Measurements from ENCODE around the gene RPL12. TPM values are rescaled to one million over a fixed set of nuclear protein-coding genes. Genes with fewer than 3 reads are reported as not detected.
"Not testable (repeated sequence)": the region's sequence is repeated elsewhere in the genome, so short reads cannot be mapped to it uniquely, and the experiment has no call there.

Gene RPL12
- total RNA-seq, 4 donors from 2014 or later, result 2,005 to 2,223 (median 2,119) TPM

DNA sequence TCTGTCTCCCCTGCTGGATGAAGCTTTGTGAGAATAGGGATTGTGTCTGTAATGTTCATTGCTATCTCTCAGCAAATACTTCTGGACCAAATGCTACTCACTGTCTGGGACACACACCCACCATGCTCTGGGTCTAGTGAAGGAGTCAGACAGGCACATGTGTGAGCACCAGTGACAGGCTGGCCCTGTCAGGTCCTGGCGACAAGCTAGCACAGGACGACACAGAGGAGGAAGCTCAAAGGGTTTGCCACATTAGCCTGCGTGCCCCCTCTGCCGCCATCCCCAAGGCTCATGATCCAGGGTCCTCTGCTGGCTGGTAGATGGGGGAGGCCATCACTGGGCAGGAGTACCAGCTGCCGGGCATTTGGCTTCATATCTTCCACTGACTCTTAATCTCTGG, 23.4 kb upstream of the RPL12 start:
- TF ChIP-seq, protein P1, sequence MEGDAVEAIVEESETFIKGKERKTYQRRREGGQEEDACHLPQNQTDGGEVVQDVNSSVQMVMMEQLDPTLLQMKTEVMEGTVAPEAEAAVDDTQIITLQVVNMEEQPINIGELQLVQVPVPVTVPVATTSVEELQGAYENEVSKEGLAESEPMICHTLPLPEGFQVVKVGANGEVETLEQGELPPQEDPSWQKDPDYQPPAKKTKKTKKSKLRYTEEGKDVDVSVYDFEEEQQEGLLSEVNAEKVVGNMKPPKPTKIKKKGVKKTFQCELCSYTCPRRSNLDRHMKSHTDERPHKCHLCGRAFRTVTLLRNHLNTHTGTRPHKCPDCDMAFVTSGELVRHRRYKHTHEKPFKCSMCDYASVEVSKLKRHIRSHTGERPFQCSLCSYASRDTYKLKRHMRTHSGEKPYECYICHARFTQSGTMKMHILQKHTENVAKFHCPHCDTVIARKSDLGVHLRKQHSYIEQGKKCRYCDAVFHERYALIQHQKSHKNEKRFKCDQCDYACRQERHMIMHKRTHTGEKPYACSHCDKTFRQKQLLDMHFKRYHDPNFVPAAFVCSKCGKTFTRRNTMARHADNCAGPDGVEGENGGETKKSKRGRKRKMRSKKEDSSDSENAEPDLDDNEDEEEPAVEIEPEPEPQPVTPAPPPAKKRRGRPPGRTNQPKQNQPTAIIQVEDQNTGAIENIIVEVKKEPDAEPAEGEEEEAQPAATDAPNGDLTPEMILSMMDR (IDR thresholded peaks at IDR 0.05), result no peak
- TF ChIP-seq EP300 (IDR thresholded peaks at IDR 0.05), result no peak
- TF ChIP-seq POLR2A (IDR thresholded peaks at IDR 0.05), result no peak
- Histone ChIP-seq H3K36me3 (peaks cover 0 to 90% (median 0%) of the 10 kb centered on the region in 3 donors), H3K27me3 (no peaks in the 10 kb centered on the region), H3K4me3 (no peak overlapping the region), H3K9me3 (no peaks in the 10 kb centered on the region), H3K27ac (no peak overlapping the region), H3K4me1 (no peaks in the 10 kb centered on the region)
- no peak for DNase-seq (ENCODE audit: low spot score in 2 of 2)
- 89 to 90% methylated on average over 5 of the region's 5 CpGs for WGBS, 2 donors

DNA sequence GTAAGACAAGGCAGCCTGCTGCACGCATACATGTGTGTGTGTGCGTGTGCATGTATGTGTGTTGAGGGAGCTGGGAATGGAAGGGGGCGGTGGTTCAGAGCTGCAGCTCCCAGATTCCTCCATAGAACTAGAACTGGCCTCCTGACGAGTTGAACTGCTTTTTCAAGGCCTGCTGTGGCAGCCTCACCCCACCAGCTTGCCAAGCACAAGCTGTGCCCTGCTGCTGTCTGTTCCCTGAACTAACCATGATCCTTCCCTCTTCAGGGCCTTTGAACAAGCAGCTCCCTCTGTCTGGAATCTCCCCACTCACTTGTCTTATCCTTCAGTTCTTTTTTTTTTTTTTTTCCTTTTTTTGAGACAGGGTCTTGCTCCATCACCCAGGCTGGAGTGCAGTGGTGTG, 22.7 kb upstream of the RPL12 start:
- TF ChIP-seq POLR2A (IDR thresholded peaks at IDR 0.05), result no peak
- TF ChIP-seq, protein P1 (IDR thresholded peaks at IDR 0.05), result no peak
- no peak for TF ChIP-seq EP300 (IDR thresholded peaks at IDR 0.05)
- no peak for DNase-seq (ENCODE audit: low spot score in 2 of 2)
- Histone ChIP-seq H3K4me1 (no peaks in the 10 kb centered on the region), H3K27ac (no peak overlapping the region), H3K9me3 (no peaks in the 10 kb centered on the region), H3K27me3 (no peaks in the 10 kb centered on the region), H3K36me3 (peaks cover 0 to 90% (median 0%) of the 10 kb centered on the region in 3 donors), H3K4me3 (no peak overlapping the region)
- 69 to 88% methylated on average over 3 to 4 of the region's 4 CpGs for WGBS, 2 donors

DNA sequence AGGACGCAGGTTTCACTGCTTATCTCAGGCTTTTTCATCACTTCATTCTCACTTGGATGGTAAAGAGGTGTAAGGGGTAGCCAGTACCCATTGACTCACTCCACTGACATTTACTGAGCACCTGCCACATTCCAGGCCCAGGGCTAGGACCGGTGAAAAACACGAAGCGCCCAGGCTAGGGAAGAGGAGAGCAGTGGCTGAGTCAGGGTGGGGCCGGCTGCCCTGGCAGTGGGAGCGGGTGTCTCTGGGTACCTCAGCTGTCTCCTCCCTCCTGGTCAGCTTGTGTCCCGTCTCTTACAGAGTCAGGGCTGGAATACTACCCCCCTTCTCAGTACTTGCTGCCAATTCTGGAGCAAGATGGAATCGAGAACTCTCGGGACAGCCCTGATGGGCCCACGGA, 22.3 kb upstream of the RPL12 start:
- H3K36me3 ChIP-seq, result peaks cover 0 to 90% (median 0%) of the 10 kb centered on the region in 3 donors
- WGBS, 2 donors, result 90 to 92% methylated on average over 10 of the region's 10 CpGs

DNA sequence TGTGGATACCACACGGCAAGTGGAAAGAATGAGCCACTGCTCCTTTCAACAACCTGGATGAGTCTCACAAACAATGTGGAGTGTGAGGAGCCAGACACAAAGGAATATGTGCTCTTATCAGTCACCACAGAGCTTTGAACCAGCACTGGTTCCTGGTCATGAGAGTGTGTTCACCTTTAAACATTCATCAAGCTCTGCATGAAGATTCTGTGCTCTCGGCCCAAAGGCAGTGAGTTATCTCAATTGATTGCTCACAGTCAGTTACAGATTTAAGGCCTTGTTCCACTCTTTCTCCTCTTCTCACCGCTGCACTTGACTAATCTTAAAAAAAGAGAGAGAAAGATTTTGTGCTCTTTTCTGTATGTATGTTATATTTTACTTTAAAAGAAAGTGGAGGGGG, 19.5 kb upstream of the RPL12 start:
- 88 to 96% methylated on average over 3 of the region's 3 CpGs for WGBS, 2 donors
- Histone ChIP-seq H3K27me3 (no peaks in the 10 kb centered on the region), H3K36me3 (peaks cover 0 to 86% (median 0%) of the 10 kb centered on the region in 3 donors), H3K9me3 (no peaks in the 10 kb centered on the region), H3K4me3 (no peak overlapping the region), H3K4me1 (no peaks in the 10 kb centered on the region), H3K27ac (no peak overlapping the region)
- no peak for DNase-seq (ENCODE audit: low spot score in 2 of 2)
- TF ChIP-seq POLR2A (IDR thresholded peaks at IDR 0.05) (no peak), EP300 (IDR thresholded peaks at IDR 0.05) (no peak)
- TF ChIP-seq, protein P1 (IDR thresholded peaks at IDR 0.05), result no peak

More for the DNA sequence above, 22.3 kb upstream of the RPL12 start:
- no peaks in the 10 kb centered on the region for H3K27me3 ChIP-seq
- no peak for DNase-seq (ENCODE audit: low spot score in 2 of 2)
- no peak overlapping the region for H3K27ac ChIP-seq
- TF ChIP-seq, protein P1 (IDR thresholded peaks at IDR 0.05), result no peak
- TF ChIP-seq EP300 (IDR thresholded peaks at IDR 0.05), result no peak
- no peak for TF ChIP-seq POLR2A (IDR thresholded peaks at IDR 0.05)
- no peak overlapping the region for H3K4me3 ChIP-seq
- H3K9me3 ChIP-seq, result no peaks in the 10 kb centered on the region
- H3K4me1 ChIP-seq, result no peaks in the 10 kb centered on the region

DNA sequence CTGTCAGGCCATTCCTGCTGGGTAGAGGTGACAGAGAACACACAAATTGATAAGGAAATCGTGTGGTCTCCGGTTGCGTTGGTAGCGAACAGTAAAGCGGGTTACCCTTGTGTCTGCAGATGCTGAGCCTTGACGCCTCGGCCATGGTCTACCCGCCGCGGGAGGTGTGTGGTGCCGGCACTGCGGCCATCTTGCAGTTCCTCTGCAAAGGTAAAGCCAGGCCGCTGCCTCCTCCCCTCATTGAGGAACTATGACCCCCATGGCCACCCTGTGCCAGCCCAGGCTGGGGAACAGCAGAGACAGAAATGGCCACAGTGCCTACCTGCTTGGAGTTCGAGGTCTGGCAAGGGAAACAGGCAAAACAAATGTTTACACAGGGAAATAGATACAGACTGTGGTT, 16.4 kb upstream of the RPL12 start:
- Histone ChIP-seq H3K4me1 (no peaks in the 10 kb centered on the region), H3K27me3 (no peaks in the 10 kb centered on the region), H3K27ac (no peak overlapping the region), H3K4me3 (no peak overlapping the region), H3K36me3 (peaks cover 0 to 86% (median 13%) of the 10 kb centered on the region in 3 donors), H3K9me3 (no peaks in the 10 kb centered on the region)
- WGBS, 2 donors, result 93 to 96% methylated on average over 14 of the region's 14 CpGs
- TF ChIP-seq, protein P1 (IDR thresholded peaks at IDR 0.05), result no peak
- no peak for TF ChIP-seq POLR2A (IDR thresholded peaks at IDR 0.05)
- no peak for TF ChIP-seq EP300 (IDR thresholded peaks at IDR 0.05)
- no peak for DNase-seq (ENCODE audit: low spot score in 2 of 2)

DNA sequence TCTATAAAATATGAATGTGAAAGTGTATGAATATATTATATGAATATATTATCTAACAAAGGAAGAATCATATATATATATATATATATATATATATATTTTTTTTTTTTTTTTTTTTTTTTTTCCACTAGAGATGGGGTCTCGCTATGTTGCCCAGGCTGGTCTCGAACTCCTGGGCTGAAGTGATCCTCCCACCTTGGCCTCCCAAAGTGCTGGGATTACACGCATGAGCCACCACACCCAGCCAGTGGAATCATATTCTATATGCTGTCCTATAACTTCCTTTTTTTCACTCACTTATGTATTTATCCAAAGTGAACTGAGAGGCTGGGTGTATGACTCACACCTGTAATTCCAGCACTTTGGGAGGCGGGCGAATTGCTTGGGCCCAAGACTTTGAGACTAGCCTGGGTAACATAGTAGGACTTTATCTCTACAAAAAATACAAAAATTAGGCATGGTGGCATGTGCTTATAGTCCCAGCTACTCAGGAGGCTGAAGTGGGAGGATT, 15.3 kb upstream of the RPL12 start:
- not testable (repeated sequence) for H3K4me1 ChIP-seq; H3K9me3 ChIP-seq; H3K27me3 ChIP-seq; H3K27ac ChIP-seq; DNase-seq (ENCODE audit: low spot score in 2 of 2); H3K4me3 ChIP-seq
- H3K36me3 ChIP-seq, result peaks cover 2 to 94% (median 15%) of the 10 kb centered on the region in 3 donors
- 96 to 98% methylated on average over 5 of the region's 5 CpGs for WGBS, 2 donors

Data from tibial nerve (tissue), 4 donors.